HG03442 (cell line): ENCODE measurements around the gene PIP4P1.

Experiments
- ATAC-seq: cut with Tn5 transposase; IDR thresholded peaks from one replicate; pipeline ENCODE4 v1.9.1; 2021; ENCODE audit warnings: mild to moderate bottlenecking, moderate library complexity; ENCODE audit not compliant: unreplicated experiment

PIP4P1 gene

GRCh38 chr14:20438664-20439063 lies 22.6 kb downstream of the PIP4P1 start:
- no peak for ATAC-seq

DNA sequence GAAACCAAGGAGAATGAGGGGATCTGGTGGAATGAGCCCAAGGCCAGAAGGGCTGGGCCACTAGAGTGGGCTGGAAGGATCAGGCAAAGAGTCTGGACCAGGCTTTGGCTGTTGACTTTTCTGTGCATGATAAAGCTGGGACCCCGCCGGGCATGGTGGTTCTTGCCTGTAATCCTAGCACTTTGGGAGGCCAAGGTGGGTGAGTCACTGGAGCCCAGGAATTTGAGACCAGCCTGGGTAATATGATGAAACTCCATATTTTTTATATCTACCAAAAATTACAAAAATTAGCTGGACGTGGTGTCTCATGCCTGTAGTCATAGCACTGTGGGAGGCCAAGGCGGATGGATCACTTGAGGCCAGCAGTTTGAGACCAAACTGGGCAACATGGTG lies 24.9 kb downstream of the PIP4P1 start:
- no peak for ATAC-seq

DNA sequence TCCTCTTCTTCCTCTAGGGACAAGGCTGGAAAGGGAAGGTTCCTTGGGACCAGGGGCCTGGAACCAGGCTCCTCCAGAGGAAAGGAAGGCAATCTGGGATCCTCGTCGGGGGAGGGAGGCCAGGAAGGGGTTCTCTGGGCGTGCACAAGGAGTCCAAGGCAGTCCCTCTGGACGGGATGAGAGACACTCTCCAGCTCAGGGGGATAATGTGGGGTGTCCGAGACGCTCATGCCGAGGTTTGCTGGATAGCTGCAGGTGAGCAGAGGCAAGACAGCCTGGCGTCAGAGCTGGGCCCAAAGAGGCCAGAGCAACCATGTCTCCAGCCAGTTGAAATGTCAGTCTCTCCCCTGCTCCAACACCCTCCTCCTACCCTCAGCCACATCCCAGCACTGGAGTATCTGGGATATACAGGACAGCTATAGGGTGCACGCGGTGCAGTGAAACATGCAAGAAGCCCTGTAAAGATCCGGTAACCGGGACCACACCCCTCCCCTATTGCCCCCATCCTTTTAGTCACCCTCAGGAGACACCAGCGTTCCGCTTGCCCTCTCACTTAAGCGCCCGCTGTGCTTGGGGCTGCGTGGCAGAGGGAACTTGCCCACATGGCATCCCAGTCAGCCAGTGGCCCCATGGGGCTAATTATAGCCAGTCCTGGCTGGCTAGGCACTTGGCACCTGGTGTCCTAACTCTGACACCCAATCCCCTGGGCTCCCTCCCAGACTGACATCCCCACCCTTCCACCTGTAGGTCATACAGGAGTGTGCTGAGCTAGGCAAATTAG lies 25.5 kb downstream of the PIP4P1 start, which contains the start of gene KLHL33:
KLHL33 (minus strand) TSS at position 585 of the 781 bp plus-strand sequence; CDS start at position 230, 355 bp downstream.
- ATAC-seq = no peak

GRCh38 chr14:20434701-20435581 lies 26.3 kb downstream of the PIP4P1 start:
- no peak for ATAC-seq

DNA sequence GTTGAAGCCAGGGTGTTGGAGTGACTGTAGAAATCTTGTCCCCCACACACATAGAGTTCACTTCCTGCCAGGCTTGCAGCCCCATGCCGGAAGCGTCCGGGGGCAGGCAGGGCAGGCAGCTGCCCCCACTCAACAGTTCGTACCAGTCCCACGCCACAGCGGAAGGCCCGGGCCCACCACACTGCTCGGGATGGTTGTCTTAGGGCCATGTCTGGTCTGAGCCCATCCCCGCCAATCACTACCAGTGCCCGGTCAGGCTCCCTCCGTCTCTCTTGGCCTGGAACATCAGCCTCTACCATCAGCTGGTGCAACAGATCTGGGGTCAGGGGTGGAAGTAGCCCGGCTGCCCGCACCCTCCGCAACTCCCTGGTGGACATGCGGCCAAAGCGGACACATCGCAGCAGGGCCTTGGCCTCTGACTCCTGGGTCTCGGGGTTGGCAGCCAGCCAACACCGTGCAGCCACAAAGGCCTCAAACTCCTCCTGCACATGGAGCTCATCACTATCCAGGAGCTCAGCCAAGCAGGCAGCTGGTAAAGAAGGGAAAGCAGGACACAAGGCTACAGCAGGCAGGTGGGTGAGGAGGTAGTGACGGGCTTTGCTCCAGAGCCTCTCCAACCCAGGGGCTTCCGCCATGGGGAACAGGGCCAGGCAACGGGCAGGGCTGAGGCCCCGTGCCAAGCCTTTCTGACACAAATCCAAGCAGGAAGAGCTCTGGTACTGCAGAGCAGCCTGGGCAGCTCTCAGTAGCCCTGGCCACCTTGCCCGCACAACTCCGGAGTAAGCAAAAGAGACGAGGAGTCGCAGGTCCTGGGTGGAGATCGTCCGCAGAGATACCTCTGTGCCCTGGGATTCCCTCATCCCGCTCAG lies 31.2 kb downstream of the PIP4P1 start:
- ATAC-seq = no peak

DNA sequence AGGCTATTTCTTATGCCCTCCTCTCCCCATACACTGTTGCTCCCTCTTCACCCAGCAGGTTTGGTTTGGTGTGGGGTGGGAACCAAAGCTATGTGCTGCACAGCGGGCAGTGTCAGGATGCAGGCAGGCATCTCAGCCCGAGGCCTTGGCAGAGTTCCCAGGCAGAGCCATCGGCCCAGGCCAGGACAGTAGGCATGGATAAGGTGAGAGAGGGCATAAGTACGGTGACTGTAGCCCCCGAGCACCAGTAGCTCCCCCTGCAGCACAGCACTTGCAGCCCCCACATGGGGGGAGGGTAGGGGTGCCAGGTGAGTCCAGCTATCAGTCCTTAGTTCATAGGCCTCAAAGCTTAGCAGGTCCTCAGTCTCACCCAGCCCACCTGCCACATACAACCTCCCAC lies 32.4 kb downstream of the PIP4P1 start:
- no peak for ATAC-seq

DNA sequence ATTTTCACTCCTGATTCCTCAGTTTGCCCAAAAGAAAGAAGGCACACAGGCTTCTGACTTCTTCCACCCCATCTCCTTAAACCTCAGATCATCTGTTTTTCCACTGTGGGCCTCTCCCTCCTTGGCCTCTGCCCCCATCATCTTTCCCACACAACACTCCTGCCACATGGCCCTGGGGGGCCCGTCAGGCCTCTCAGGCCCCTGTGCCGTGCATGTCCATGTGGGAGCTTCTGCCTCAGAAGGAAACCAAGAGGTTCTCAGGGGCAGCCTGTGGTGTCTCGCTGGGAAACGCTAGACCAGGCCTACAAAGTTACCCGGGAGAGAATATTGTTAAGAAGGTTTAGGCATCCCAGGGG lies 33.2 kb downstream of the PIP4P1 start:
- peak; percentile 22 for ATAC-seq

DNA sequence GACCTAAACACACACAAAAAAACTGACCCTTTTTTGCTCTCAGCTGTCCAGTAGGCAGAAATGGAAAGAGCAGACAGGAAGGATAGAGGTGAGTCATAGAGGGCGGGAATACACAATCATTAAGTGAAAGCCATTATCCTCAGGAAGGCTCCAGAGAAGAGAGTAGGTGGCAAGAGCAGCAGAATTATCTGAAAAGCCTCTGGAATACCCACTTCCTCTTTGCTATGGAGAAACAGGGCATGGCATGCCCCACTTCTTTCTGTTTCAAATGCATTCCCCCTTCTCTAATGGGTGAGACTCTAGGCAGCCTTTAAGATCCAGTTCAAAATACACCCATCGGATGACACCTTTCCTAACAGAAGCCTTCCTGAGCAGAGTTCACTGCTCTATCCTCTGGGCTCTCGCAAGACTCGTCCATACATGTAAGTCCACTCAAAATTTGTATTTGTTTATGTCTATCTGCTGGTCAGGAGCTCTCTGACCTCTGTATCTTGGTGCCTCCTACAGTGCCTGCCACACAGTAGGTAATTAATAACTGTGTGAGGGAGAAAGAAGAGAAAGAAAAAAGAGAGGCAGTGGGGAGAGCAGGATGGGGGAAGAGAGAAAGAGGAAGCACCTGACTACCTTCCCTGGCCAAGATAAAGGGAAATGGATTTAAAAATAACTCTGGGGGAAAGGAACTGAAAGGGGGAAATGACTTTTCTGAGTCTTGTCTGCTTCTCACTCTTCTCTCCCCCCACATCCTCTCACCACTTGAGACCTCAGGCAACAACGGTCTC lies 33.8 kb downstream of the PIP4P1 start:
- ATAC-seq = peak; percentile 71

- no peak for ATAC-seq
Measured at GRCh38 chr14:20424851-20425250, 36.4 kb downstream of the PIP4P1 start.

DNA sequence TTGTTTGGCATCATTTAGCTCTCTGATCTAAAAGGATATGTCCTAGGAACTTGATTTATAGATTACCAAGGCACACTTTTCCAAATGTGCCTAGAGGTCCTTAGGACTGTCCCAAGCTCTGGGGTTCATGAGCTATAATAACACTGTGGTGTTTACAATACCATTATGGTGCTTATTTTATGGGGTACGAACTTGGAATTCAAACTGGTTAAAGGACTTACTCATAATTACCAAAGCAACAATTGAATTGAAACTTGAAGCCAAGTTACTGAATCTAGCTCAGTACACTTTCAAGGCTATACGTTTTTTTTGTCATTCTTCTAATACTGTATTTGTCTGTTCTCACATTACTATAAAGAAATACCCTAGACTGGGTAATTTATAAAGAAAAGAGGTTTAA lies 38.3 kb downstream of the PIP4P1 start:
- no peak for ATAC-seq

DNA sequence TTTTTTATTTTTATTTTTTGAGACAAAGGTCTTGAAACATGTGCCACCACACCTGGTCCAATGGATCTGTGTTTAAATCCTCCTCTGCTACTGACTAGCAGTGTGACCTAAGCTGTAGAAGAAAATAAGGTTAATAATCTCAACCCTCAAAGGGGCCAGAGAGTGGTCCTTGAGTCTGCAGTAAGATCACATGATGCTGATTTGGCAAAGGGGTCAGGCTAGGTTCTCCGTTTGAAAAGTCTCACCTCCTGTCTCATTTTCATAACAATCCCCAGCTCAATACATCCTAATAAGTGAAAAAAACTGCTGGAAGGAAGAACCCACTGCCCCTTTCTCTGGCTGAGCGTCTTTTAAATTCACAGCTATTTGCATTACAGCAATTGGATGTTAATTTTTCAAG lies 40.0 kb downstream of the PIP4P1 start:
- no peak for ATAC-seq

DNA sequence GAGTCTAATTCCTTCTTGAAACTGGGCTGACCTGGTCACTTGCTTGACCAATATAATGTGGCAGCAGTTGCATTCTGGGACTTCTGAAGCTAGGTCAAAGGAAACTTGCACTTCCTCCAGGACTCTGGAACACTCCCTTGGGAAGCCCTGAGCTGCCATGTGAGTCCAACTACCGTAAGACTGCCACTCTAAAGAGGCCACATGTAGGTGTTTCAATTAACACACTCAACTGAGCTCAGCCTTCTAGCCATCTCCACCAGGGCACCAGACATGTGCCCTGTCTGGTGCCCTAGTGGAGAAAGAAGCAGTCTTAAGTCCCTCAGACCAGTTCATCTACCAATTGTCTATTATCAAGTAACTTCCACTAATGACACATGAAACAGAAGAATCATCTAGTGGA lies 41.8 kb downstream of the PIP4P1 start:
- no peak for ATAC-seq

DNA sequence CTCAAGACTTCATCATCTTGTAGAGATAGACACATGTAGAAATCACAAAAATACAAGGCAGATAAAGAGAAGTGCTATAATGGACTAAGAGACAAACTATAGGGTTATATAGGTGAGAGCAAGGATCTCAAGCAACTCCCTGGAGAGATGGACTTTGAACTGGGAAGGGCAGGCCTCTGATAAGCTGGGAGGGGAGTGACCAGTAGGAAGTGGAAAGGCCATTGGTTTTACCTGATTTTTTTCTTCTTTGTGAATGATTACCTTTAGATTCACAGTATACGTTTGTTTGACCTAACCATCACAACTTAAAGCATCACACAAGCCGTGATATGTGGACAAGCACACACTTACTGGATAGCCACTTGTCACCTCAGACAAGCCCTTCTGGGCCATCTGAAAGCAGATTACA lies 42.7 kb downstream of the PIP4P1 start:
- ATAC-seq = no peak

GRCh38 chr14:20417250-20418186 lies 43.7 kb downstream of the PIP4P1 start:
- no peak for ATAC-seq

- ATAC-seq = no peak
Measured at GRCh38 chr14:20416223-20416622, 45.0 kb downstream of the PIP4P1 start.

DNA sequence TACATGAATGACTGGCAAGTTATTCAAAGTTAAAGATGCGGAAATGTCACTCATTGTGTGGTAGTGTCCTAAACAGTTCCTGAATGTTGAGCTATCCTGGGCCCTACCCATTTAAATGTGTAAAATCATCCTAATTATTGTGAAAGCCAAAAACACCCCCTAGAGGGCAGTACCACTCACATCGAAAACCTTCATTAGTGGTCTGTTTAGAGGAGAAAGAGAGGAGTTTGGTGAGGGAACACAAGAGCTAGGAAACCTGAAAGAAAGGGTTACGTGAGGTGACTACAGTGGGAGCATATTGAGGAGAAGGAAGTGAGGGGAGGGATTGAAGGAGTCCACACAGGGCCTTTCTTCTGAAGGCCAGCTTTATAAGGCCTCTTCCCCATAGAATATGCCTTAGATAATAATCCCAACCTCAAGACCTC lies 45.4 kb downstream of the PIP4P1 start:
- ATAC-seq = peak; percentile 36

- no peak for ATAC-seq
Measured at GRCh38 chr14:20413744-20414082, 47.5 kb downstream of the PIP4P1 start.

DNA sequence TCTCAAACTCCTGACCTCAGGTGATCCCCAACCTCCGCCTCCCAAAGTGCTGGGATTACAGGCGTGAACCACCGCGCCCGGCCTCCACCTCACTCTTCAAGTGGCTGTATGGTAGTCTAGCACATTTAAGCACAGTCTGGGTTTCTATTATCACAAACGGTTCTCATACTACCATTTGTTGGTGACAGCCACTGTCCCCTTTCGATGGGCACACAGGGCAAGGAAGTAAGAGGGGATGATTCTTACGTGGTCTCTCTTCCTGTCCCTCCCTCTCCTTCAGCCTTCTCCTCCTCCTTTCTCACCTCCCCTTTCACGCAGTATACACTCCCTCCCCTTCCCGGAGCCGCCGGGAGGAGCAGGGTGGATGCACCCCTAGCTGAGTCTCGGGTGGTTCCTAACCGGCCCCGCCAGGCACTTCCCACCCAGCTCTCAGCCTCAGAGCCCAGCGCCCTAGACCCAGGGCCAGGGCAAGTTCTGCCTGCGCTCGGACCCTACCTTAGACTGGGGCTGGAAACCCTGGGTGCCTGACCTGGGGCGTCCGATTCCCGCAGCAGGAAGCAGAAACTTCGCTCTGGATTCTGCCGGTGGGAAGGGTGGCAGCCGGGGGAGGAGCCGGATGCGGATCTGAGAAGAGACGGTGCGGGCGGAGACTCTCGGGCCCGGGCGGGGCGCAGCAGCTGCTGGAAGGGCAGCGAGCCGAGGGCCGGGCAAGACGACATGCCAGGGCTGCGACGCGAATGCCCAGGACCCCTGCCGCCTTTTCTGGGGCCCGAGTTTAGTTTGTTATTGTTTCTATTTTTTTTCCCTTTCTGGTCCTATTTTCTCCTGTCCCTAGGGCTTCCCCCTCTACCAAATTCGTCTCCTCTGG lies 48.1 kb downstream of the PIP4P1 start, which contains the start of gene TEP1:
TEP1 (minus strand) TSS at position 626 of the 868 bp plus-strand sequence. CDS start 5,062 bp downstream, outside the sequence.
- peak; percentile 70 for ATAC-seq
